CD4-positive, alpha-beta T cell treated with Interleukin-17A for 1 hour (primary cell): ENCODE data around the gene RAB3C.

ENCODE experiments used
- DNase-seq: peaks from one replicate; pipeline ENCODE4 v3.0.0-alpha.2; 2020

Gene RAB3C

GRCh38 chr5:58842852-58843251 lies 260.0 kb downstream of the RAB3C start:
- DNase-seq: no peak

- DNase-seq: no peak
These were observed 261.5 kb downstream of the RAB3C start for GRCh38 chr5:58844395-58844794.

- DNase-seq: no peak
These were observed 264.2 kb downstream of the RAB3C start for GRCh38 chr5:58847041-58847440.

- DNase-seq: no peak
These were observed 266.3 kb downstream of the RAB3C start for GRCh38 chr5:58849223-58849622.

GRCh38 chr5:58849921-58850667 lies 267.2 kb downstream of the RAB3C start:
- DNase-seq: peak; percentile 7

GRCh38 chr5:58851153-58851552 lies 268.3 kb downstream of the RAB3C start:
- DNase-seq: no peak

- no peak for DNase-seq
These were observed 268.7 kb downstream of the RAB3C start for GRCh38 chr5:58851571-58851970.

GRCh38 chr5:58852566-58852965 lies 269.7 kb downstream of the RAB3C start:
- DNase-seq: no peak

- no peak for DNase-seq
These were observed 271.6 kb downstream of the RAB3C start for GRCh38 chr5:58854441-58854840.

GRCh38 chr5:58855851-58856739 lies 273.2 kb downstream of the RAB3C start:
- no peak for DNase-seq

GRCh38 chr5:58857609-58858008 lies 274.7 kb downstream of the RAB3C start:
- DNase-seq: no peak

- no peak for DNase-seq
These were observed 277.8 kb downstream of the RAB3C start for GRCh38 chr5:58860680-58861079.

- no peak for DNase-seq
These were observed 286.1 kb downstream of the RAB3C start for GRCh38 chr5:58868931-58869330.

- DNase-seq: peak; percentile 37
These were observed 288.9 kb downstream of the RAB3C start for GRCh38 chr5:58871648-58872242.

- DNase-seq: no peak
These were observed 289.9 kb downstream of the RAB3C start for GRCh38 chr5:58872670-58873273.

- no peak for DNase-seq
These were observed 292.7 kb downstream of the RAB3C start for GRCh38 chr5:58875599-58875998.

- no peak for DNase-seq
These were observed 302.4 kb downstream of the RAB3C start for GRCh38 chr5:58885260-58885659.

- DNase-seq: peak; percentile 70
These were observed 303.7 kb downstream of the RAB3C start for GRCh38 chr5:58886315-58887207.

GRCh38 chr5:58887311-58887710 lies 304.4 kb downstream of the RAB3C start:
- no peak for DNase-seq

- no peak for DNase-seq
These were observed 305.0 kb downstream of the RAB3C start for GRCh38 chr5:58887721-58888409.

- no peak for DNase-seq
These were observed 307.4 kb downstream of the RAB3C start for GRCh38 chr5:58890265-58890664.

- no peak for DNase-seq
These were observed 307.8 kb downstream of the RAB3C start for GRCh38 chr5:58890701-58891085.
